HG02840 (cell line): ENCODE measurements around the gene MRPL38.
A peak's percentile ranks its signal among the peaks of the same experiment; 100 is the strongest.
"Not testable (repeated sequence)": the region's sequence is repeated elsewhere in the genome, so short reads cannot be mapped to it uniquely, and the experiment has no call there.

Experiments used
- ATAC-seq: cut with Tn5 transposase; IDR thresholded peaks from one replicate; pipeline ENCODE4 v1.9.1; 2021; ENCODE audit warnings: mild to moderate bottlenecking, moderate library complexity, moderate number of reproducible peaks; ENCODE audit not compliant: unreplicated experiment, low FRiP score

MRPL38 gene

DNA sequence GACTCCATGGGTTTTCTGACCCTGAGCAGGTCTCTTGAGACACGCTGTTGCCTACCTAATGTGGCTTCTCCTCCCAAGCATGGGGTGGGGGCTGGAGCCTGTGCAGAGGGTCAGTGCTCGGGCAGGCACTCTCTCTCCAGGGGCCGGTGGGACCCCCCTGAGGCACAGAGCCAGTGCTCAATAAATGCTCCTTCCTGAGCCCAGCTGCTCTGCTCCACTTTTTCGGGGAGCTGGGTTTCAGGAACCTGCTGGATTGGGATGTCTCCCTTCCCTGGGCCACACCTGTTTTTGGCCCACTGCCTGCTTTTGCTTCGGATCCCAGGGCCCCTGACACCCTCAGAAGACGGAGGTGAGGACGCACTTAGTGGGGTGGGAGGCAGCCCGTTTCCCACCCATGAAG lies 6.6 kb downstream of the MRPL38 start:
- no peak for ATAC-seq

GRCh38 chr17:75897160-75898019 lies 7.3 kb downstream of the MRPL38 start:
- ATAC-seq: no peak

DNA sequence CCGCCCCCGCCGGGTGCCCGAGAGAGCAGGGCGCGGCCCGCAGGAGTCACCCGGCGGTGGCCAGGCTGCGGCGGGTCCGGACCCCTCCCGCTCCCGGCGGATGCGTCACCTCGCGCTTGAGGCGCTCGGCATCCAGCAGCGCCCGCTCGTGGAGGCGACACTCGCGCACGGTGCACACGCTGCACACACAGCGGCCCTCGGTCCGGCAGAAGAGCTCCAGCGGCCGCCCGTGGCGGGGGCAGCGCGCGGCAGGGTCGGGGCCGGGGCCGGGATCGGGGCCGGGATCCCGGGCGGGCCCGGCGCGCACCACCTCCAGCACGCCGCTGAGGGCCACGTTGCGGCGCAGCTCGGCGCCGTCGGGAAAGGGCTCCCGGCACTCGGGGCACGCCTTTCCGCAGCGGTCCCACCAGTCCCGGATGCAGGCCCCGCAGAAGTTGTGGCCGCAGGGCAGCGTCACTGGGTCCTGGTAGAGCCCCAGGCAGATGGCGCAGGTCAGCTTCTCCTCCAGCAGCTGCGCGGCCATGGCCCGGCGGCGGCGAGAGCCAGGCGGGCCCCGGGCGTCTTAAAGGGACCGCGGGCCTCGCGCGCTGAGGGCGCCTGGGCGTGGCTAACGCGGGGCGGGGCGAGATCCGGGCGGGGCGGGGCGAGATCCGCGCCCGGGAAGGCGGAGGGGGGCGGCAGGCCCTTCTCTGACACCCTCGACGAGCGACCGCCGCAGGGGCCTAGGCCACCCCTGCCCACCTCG lies 8.1 kb downstream of the MRPL38 start, which contains the start of gene TRIM65:
TSS of gene TRIM65 (minus strand) at position 537 of the 745 bp plus-strand sequence. CDS start at position 523, 14 bp downstream.
- peak; percentile 47 for ATAC-seq

DNA sequence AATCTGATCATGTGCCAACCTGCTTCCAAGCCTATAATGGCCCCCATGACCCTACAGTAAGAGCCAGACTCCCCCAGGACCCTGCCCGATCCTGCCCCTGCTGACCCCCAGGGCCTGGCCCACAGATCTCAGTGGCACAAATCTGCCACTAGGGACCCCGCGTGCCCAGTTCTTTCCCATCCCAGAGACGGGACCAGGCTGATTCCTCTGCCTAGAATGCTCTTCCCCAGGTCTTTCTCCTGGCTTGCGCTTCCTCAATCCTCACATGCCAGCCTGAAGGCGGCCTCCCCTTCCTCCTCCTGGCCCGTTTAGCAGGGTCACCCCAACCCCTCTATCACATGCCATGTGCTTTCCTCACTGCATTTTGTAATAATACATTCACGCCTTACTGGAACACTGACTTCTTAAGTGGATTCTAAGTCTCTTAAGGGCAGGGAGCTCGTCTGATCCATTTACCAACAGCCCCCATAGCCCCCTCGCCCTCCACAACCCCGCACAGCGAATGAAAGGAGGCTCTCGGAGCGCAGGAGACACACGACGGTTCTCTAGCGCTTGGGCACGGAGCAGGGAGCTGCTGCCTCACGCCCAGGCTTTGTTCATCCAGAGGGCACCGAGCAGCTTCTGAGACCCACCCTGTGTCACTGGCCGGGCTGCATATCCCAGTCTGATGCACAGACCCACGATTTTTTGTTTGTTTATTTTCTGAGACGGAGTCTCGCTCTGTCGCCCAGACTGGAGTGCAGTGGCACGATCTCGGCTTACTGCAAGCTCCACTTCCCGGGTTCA lies 9.1 kb downstream of the MRPL38 start:
- ATAC-seq: no peak

- no peak for ATAC-seq
Measured at GRCh38 chr17:75894049-75894733, 10.5 kb downstream of the MRPL38 start.

GRCh38 chr17:75893305-75894048 lies 11.2 kb downstream of the MRPL38 start:
- ATAC-seq: no peak

DNA sequence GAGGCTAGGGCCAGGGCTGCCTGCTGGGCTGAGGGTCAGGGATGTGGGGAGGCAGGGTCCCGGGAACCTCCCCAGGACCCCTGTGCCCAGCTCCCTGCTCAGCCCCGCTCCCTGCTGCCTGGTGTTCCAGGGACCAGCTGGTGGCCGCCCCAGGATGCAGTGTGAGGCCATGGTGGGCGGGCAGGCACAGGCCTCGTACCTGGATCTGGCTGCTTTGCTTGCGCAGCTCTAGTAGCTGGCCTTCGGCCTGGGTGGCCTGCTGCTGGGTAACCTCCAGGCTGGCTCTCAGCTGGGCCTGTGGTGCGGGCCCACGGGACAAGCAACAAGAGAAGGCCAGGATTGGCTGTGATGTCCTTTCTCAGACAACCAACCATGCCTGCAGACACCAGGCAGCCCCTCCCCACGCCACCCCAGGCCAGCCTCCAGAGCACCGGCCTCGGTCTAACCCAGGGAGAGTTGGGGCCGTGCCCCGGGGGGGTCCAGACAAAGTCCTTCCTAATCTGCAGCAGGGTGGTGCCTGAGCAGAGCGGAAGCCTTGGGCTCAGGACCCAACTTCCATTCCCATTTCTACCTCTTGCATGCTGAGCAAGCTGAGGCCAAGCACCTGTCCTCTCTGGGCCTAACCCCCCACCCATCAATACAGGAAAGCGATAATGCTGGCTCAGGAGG lies 12.0 kb downstream of the MRPL38 start:
- no peak for ATAC-seq

- no peak for ATAC-seq
Measured at GRCh38 chr17:75891605-75892555, 12.8 kb downstream of the MRPL38 start.

DNA sequence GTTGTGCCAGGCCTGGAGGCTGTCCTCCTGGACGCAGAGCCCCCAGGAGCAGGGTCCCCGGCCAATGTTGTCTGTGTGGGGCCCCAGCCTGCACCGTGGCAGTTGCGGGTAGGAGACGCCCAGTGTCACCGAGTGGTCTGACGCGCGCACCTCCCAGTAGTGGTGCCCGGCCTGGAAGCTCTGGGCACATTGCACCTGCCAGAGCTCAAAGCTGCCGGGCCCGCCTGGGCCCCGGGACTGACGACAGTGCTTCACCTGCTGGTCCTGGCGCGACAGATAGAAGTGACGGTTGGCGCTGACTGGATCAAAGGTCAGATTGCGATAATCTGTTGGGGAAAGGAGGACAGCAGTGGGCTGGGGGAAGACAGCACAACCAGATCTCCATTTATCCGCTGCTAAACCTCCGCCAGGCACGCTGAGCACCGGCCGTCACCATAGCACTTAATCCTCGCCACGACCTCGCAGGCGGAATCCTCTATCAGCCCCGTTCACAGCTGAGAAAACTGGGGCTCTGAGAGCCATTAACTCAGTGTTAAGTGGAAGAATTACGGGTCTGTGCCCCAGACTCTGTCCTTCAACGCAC lies 13.6 kb downstream of the MRPL38 start:
- no peak for ATAC-seq

- no peak for ATAC-seq
Measured at GRCh38 chr17:75889454-75889853, 15.2 kb downstream of the MRPL38 start.

DNA sequence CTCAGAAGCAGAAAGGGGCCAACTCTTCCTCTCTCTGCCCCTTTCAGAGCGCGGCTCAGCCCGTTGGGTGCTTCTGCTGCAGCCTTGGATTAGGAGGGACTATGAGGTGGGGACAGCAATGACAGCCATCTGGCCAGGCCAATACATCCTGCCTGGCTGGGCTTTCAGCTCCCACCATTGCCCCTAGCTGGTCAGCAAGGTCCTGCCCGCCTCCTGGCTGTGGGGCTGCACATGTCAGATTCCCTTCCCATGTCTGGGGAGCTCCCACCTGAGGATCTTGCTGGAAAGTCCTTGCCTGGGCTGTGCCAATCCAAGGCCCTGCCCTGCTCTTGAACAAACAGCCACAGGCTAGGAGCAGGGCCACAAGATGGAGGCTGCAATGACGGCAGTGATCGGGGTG lies 16.2 kb downstream of the MRPL38 start:
- ATAC-seq: no peak

DNA sequence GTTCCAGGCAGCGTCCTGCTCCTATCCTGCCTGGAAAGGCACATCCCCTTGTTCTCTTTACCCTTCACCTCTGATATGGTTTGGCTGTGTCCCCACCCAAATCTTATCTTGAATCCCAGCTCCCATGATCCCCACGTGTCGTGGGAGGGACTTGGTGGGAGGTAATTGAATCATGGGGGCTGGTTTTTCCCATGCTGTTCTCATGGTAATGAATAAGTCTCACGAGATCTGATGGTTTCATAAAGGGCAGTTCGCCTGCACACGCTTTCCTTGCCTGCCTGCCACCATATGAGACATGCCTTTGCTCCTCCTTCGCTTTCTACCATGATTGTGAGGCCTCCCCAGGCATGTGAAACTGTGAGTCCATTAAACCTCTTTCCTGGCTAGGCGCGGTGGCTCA lies 18.8 kb downstream of the MRPL38 start:
- ATAC-seq: not testable (repeated sequence)

GRCh38 chr17:75885431-75885830 lies 19.3 kb downstream of the MRPL38 start:
- no peak for ATAC-seq

DNA sequence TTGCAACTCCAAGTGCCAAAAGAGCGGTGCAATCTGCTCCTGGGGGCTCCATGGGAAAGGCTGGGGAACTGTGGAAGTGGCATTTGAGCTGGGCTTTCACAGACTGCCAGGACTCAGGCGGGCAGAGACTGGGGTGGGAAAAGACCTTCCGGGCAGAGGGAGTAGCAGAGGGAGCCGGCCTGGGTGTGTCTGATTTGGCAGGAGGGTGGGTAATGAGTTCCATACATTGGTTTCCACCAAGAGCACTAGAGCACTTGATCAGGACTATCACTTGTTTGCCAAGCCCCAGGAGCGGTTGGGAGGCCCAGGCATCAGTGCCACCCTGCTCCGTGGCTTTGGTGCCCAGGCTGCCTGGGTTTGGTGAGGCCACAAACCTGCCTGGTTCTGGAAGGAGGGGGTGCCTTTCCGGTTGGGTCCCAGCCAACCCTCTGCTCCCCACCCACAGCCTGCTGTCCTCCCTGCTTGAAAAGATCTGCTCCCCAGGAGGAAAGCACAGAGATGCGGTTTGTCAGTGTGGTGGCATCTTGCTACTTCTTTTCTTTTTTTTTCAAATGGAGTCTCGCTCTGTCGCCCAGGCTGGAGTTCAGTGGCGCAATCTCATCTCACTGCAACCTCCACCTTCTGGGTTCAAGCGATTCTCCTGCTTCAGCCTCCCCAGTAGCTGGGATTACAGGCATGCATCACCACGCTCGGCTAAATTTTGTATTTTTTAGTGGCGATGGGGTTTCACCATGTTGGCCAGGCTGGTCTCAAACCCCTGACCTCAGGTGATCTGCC lies 22.8 kb downstream of the MRPL38 start:
- ATAC-seq: no peak

DNA sequence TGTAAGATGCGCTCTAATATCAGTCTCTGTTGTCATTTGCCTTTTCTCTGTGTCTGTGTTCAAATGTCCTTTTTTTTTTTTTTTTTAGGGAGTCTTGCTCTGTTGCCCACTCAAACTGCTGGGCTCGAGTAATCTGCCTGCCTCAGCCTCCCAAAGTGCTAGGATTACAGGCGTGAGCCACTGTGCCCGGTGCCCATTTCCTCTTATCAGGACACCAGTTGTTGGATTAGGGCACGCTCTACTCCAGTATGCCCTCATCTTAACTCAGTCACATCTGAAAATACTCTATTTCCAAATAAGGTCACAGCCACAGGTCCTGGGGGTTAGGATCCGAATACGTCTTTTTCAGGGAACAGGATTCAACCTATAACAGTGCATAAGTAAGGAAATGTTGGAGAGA lies 24.4 kb downstream of the MRPL38 start:
- no peak for ATAC-seq

DNA sequence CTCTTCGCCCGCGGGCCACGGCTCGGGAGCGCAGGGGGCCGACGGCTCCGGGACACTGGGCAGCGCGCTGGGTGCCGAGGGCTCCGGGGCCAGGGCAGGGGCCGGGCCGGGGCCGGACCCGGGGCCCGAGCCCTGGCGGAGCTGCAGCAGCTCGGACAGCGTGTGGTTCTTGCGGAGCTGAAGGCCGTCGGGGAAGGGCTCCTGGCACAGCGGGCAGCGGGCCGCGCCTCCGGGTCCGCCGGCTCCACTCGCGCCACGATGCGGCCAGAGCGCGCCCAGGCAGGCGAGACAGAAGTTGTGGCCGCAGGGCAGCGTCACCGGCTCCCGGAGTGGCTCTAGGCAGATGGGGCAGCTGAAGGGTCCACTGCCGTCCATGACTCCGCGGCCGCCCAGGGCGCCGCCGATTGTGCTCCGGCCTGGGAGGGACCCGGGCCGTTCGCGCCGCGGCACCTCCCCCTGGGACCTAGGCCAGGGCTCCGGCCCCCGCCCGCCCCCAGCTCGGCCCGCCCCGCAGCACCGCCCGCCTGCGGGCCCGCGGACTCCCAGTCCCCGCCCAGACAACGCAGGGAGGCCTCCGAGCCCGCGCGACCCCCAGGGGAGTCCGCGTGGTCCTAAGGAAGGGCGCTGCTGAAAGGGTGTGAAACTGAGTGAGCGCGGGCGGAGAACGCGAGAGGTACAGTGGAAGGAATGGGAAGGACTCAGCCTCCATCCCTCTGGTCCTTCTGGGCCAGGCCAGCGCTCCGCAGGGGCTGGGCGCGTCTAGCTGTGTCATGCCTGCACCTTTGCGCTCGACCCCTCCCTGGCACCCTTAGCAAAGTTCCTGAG lies 26.3 kb downstream of the MRPL38 start, which contains the start of gene TRIM47:
TSS of gene TRIM47 (minus strand) at position 408 of the 825 bp plus-strand sequence. CDS start at position 375, 33 bp downstream.
- ATAC-seq: no peak
